Ovary (tissue), 3 donors: ENCODE data around the gene GLRA2.

Experiments
- CTCF ChIP-seq, 3 donors: fragments of 450-650 bp in 2 of 3; fragments of 200-600 bp in 1 of 3; IDR thresholded peaks; one replicate each; pipeline versions ENCODE4 v1.5.1 to v1.8.0; 2016 to 2022; ENCODE audit warnings: antibody characterized with exemption in 3 of 3, mild to moderate bottlenecking in 1 of 3
- POLR2A ChIP-seq: fragments of 450-650 bp; IDR thresholded peaks from one replicate; pipeline ENCODE4 v1.6.1; 2017; ENCODE audit warnings: antibody characterized with exemption, mild to moderate bottlenecking, moderate library complexity
- donor health status: DM: no; HTN: no; CAD: no.

- TF ChIP-seq CTCF (IDR thresholded peaks at IDR 0.05) (no peak), POLR2A (no peak)
Measured at GRCh38 chrX:14718403-14718802, 189.1 kb downstream of the GLRA2 start.
